LNCaP clone FGC (cell line): ENCODE measurements around the gene LYRM4.
A peak's percentile ranks its signal among the peaks of the same experiment; 100 is the strongest.

Experiments
- DNase-seq: peaks from one replicate; pipeline ENCODE4 v3.0.0-alpha.2; 2011; ENCODE audit warnings: low read depth
- H3K4me3 ChIP-seq: 2 replicates; pipeline ENCODE4 v1.5.1; 2011; ENCODE audit warnings: mild to moderate bottlenecking, low read depth, low read length, control low read depth
- TF ChIP-seq, protein P1 (sequence below): IDR thresholded peaks from 2 replicates; pipeline ENCODE4 v1.5.1; 2012; ENCODE audit warnings: mild to moderate bottlenecking; ENCODE audit not compliant: control insufficient read depth, insufficient read depth; ENCODE audit errors: extremely low read depth

LYRM4 gene

GRCh38 chr6:5087389-5087788, 173.4 kb downstream of the LYRM4 start:
- no peak for DNase-seq
- H3K4me3 ChIP-seq: no peak overlapping the region
- TF ChIP-seq, protein P1, sequence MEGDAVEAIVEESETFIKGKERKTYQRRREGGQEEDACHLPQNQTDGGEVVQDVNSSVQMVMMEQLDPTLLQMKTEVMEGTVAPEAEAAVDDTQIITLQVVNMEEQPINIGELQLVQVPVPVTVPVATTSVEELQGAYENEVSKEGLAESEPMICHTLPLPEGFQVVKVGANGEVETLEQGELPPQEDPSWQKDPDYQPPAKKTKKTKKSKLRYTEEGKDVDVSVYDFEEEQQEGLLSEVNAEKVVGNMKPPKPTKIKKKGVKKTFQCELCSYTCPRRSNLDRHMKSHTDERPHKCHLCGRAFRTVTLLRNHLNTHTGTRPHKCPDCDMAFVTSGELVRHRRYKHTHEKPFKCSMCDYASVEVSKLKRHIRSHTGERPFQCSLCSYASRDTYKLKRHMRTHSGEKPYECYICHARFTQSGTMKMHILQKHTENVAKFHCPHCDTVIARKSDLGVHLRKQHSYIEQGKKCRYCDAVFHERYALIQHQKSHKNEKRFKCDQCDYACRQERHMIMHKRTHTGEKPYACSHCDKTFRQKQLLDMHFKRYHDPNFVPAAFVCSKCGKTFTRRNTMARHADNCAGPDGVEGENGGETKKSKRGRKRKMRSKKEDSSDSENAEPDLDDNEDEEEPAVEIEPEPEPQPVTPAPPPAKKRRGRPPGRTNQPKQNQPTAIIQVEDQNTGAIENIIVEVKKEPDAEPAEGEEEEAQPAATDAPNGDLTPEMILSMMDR: no peak

DNA sequence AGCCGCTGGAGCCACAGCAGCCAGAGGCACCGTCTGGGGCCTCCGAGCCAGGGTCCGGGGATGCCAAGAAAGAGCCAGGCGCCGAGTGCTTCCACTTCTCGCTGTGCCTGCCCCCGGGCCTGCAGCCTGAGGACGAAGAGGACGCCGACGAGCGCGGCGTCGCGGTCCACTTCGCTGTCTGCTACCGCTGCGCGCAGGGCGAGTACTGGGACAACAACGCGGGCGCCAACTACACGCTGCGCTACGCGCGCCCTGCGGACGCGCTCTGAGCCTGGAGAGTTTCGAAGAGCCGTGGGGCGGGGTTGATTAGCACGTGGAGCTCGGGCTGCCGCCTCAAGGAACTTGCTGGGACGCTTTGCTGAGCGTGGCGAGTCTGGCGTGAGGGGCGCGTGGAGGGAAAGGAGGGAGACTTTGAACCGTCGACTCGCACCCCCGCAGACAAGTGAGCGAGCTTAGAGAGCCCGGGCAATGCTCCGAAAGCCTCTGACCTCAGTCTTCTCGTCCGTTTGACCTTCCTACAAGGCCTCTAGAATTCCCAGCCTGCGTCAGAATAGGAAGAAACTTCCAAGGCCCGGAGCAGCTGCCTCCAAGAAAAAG, 174.4 kb downstream of the LYRM4 start:
- H3K4me3 ChIP-seq: no peak overlapping the region
- TF ChIP-seq, protein P1: no peak
- no peak for DNase-seq

GRCh38 chr6:5085648-5086293, 175.0 kb downstream of the LYRM4 start:
- H3K4me3 ChIP-seq: peak overlapping the region; percentile 42
- TF ChIP-seq, protein P1: no peak
- DNase-seq: no peak

DNA sequence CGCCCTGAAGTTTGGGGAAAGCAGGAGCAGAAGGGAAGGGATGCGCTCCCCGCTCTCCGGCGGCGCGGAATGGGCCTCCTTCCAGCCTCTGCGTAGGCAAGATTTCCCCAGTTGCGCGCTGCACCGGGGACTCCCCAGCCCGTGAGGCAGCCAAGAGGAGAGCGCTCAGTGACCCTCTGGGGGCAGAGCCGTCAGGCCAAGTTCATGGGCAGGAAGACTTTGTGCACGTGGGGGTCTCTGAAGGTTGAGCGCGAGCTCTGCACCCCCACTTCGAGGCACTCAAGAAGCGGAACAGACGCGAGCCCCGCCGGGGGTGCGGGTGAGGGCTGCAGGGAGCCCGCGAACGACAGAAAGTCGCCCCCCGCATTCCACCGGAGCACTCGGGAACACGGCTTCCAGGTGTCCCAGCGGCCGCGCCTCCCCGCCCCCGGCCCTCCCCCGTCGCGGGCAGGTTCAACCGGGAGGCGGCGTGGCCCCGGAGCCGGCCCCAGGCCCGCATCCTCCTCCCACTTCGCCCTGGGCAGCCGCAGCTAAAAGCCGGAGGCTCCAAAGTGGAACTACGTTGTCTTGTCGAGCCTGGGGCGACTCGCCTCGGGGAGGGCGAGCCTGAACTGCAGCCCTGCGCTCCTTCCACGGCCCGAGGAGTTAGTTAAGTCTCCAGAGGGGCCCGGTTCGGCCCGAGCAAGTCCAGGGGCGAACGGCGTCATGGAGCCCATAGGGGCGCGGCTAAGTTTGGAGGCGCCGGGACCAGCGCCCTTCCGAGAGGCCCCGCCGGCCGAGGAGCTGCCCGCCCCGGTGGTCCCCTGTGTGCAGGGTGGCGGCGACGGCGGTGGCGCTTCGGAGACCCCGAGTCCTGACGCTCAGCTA, 175.7 kb downstream of the LYRM4 start, which contains the start of gene PPP1R3G:
Gene PPP1R3G, plus strand, starts transcription at position 561 of the 867 bp plus-strand sequence. Its CDS starts 145 bp downstream, at position 706.
- no peak for DNase-seq
- peak within 1 kb of the TSS; percentile 42 for H3K4me3 ChIP-seq
- TF ChIP-seq, protein P1: no peak

DNA sequence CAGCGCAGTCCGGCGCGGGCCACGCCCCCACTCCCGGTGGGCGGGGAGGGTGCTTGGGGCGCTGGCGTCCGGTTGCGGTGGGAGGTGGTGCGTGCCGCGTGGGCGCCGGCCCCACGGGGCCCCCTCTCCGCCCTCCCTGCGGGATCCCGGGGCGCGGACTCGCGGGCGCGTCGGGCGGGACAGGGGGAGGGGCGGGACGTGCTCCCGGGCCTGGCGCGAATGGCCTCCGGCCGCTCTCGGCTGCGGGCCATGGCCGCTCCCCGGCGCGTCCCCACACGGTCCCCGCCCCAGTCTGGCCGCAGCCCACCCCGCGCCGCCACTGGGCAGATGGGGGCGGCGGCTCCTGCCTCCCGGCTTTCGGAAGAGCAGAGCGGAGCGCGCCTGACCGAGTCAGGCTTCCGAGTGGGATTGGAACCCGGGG, 176.4 kb downstream of the LYRM4 start:
- H3K4me3 ChIP-seq: peak overlapping the region; percentile 42
- DNase-seq: no peak
- TF ChIP-seq, protein P1: no peak

- no peak overlapping the region for H3K4me3 ChIP-seq
- TF ChIP-seq, protein P1: no peak
- no peak for DNase-seq
Measured at GRCh38 chr6:5083813-5084359, 176.9 kb downstream of the LYRM4 start.
